Right kidney (tissue), 9 donors: ENCODE results near the gene CPNE7.

Experiments used
- DNase-seq: peaks from one replicate; pipeline ENCODE4 v3.0.0-alpha.2; 2016
- long read RNA-seq, 8 donors: transcript quantifications; one replicate each; lab custom pipeline, GENCODE V29; 2026

The CPNE7 gene
- long read RNA-seq, donor 1, partial matches to known transcripts: 0 of 1 reads
- long read RNA-seq, donor 1, other reads (novel, unspliced or antisense): 0 of 1 reads
- long read RNA-seq, donor 2: 0 reads
- long read RNA-seq, donor 3: 0 reads
- long read RNA-seq, donor 4: 0 reads
- long read RNA-seq, donor 5: 0 reads
- long read RNA-seq, donor 6: 0 reads
- long read RNA-seq, donor 7: 0 reads
- long read RNA-seq, donor 8, partial matches to known transcripts: 0 of 1 reads
- long read RNA-seq, donor 8, other reads (novel, unspliced or antisense): 0 of 1 reads

DNA sequence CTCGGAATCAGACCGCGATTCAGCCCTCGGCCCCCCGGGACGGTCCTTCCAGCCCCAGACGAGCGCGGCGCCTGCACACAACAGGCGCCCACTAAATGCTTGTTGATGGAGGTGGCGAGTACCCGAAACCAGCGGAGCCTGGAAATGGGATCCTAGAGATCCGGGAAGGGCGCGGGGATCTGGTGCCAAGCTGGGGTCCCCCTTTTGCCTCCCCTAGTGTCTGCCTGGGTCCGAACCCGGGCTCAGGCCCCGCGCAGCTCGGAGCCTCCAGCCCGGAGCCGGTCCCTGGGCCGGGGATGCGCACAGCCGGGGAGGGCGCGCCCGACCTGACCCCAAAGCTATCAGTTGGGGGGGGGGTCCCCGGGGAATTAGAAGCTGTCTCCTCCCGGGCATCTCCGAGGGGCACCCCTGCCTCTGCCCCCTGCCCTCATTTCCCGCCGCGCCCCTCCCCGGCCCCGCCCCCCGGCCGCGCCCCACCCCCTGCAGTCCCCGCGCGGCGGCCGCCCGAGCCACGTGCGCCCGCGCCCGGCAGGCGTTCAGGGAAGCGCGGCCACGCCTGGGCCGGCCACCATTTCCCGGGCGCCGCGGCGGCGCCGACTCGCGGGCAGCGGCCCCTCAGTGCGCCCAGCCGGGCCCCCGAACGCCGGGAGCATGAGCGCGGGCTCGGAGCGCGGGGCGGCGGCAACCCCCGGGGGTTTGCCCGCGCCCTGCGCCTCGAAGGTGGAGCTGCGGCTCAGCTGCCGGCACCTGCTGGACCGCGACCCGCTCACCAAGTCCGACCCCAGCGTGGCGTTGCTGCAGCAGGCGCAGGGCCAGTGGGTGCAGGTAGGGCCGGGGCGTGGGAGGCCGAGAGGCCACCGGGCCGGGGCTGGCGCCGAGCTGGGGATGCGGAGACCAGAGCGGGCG, at the start of gene CPNE7:
Gene CPNE7, plus strand, starts transcription at position 512 of the 906 bp plus-strand sequence. Its CDS starts 140 bp downstream, at position 652.
- DNase-seq: peak; percentile 51

DNA sequence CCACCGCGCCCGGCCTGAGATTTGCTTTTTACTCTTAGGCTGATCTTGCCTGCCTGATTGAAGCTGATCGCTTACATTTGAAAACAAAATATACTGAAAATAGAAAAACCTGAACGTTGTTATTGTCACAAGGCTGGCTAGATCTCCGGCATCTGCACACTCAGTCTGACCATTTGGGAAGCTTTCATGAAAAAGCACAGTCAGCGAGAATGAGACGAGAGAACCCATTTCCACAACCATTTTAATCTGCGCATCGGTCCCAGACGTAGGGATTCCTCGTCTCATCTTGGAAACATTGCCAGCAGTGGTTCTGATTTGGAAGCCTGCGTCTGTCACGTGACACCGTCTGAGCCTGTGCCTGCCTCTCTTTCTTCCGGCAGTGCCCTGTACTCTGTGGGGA, 46.5 kb upstream of the CPNE7 start:
- DNase-seq: no peak

GRCh38 chr16:89530401-89531381, 44.9 kb upstream of the CPNE7 start:
- no peak for DNase-seq

GRCh38 chr16:89531821-89532526, 43.6 kb upstream of the CPNE7 start:
- DNase-seq: no peak

GRCh38 chr16:89534252-89534756, 41.3 kb upstream of the CPNE7 start:
- no peak for DNase-seq

- DNase-seq: no peak
Observed at GRCh38 chr16:89536371-89536770, 39.2 kb upstream of the CPNE7 start.

- DNase-seq: no peak
Observed at GRCh38 chr16:89536886-89537548, 38.5 kb upstream of the CPNE7 start.

- no peak for DNase-seq
Observed at GRCh38 chr16:89537549-89537925, 38.0 kb upstream of the CPNE7 start.

DNA sequence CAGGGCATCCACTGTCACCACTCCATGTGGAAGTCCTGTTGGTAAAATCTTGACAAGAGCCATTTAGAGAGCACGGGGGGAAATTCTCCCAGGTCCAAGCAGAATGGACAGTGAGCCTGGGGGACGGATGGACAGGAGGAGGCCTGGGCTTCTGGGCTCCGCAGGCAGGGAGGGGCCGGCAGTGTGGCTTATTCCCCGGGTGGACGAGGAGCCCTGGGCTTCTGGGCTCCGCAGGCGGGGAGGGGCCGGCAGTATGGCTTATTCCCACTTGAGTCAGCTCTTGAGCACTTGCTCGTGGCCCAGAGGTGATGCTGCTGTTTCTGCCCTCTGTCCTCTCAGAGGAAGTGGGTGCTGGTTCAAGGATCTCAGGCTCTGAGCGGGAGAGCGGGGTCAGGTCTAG, 37.3 kb upstream of the CPNE7 start:
- DNase-seq: no peak

- no peak for DNase-seq
Observed at GRCh38 chr16:89540557-89540956, 35.0 kb upstream of the CPNE7 start.

DNA sequence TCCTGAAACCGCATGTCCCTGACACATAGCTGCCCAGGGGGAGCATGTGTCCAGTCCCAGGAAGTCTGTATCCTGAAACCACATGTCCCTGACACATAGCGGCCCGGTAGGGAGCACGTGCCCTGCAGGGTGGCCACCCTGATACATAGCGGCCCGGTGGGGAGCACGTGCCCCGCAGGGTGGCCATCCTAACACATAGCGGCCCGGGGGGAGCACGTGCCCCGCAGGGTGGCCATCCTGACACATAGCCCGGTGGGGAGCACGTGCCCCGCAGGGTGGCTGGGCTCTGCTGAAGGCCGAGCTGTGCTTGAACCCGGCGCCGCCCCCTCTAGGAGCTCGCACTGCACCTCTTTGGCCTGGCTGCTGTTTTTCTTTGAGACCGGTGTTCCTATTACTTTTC, 33.8 kb upstream of the CPNE7 start:
- no peak for DNase-seq

DNA sequence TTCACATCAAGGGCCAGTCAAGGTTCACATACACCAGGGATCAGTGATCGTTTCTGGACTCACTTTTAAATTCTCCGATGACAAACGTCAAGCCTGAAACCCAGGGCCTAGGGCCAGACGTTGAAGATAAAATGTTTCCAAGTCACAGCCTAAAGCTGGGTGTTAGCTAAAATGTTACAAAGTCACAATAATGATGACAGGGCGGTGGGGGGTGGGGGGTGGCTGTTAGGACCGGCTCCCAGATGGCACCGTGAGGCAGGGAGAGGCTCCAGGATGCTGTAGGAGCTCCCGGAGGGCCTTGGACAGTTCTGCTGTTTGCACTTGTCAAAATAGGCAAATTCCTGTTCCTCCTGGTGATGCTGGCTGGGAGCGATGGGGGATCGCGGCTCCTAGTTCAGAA, 31.4 kb upstream of the CPNE7 start:
- no peak for DNase-seq

GRCh38 chr16:89544713-89545043, 30.9 kb upstream of the CPNE7 start:
- DNase-seq: no peak

DNA sequence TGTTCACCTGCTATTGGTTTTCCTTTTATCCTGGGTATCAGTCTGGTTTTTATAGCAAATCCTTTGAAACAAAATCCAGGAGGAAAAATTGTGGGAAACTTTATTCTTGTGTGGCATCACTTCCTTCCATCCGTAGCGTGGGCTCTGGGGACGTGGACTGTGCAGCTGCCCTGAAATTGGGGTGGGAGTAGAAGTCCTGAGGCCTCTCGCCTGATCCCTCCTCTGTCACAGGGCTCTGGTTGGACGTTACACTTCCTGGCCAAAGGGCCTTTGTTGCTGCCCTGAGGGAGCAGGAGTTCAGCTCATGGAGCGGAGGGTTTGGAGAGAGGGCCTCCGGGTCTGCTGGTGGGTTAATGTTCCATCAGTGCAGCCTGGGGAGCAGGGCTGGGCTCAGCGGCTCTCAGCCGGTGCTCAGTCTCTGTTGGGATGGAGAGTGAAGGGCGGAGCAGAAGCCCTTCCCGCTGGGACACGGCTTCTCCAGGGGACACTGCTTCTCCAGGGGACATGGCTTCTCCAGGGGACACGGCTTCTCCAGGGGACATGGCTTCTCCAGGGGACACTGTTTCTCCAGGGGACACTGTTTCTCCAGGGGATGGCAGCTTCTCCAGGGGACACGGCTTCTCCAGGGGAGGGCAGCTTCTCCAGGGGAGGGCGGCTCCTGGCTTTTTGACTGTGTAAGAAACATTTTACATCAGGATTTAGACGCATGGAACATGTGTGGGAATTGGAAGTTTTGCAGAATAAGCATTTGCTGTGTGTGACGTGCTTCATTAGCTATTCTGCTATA, 30.3 kb upstream of the CPNE7 start:
- DNase-seq: no peak

DNA sequence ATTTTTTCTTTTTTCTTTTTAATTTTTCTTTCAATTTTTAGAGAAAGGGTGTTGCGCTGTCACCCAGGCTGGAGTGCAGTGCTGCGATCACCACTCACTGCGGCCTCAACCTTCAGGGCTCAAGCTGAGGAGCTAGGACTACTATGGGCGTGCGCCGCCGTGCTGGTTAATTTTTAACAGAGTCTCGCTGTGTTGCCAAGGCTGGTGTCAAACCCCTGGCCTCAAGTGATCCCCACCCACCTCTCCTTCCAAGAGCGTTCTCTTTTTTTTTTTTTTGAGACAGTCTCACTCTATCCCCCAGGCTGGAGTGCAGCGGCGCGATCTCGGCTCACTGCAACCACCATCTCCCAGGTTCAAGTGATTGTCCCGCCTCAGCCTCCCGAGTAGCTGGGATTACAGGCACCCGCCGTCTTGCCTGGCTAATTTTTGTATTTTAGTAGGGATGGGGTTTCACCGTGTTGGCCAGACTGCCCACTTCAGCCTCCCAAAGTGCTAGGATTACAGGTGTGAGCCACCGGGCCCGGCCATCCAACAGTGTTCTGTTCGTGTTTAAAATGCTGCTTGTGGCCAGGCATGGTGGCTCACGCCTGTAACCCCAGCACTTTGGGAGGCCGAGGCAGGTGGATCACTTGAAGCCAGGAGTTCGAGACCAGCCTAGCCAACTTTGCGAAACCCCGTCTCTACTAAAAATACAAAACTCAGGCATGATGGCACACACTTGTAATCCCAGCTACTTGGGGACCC, 29.6 kb upstream of the CPNE7 start:
- DNase-seq: no peak

GRCh38 chr16:89546781-89547180, 28.8 kb upstream of the CPNE7 start:
- no peak for DNase-seq

DNA sequence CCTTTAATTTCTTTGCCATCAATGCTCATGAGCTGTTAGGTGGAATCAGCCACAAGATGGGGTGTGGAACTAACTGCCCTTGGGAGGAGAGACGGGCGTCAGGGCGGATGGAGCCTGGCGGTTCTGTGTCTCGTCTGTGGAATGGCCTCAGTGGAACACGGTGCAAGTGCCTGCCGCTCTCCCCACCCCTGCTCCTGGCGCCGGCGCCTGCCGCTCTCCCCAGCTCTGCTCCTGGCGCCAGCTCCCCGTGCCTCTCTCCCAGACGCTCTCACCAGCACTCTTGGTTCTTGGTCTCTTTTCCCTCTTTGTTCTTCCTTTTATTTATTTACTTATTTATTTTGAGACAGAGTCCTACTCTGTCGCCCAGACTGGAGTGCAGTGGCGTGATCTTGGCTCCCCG, 28.3 kb upstream of the CPNE7 start:
- no peak for DNase-seq

- no peak for DNase-seq
Observed at GRCh38 chr16:89547860-89548259, 27.7 kb upstream of the CPNE7 start.

DNA sequence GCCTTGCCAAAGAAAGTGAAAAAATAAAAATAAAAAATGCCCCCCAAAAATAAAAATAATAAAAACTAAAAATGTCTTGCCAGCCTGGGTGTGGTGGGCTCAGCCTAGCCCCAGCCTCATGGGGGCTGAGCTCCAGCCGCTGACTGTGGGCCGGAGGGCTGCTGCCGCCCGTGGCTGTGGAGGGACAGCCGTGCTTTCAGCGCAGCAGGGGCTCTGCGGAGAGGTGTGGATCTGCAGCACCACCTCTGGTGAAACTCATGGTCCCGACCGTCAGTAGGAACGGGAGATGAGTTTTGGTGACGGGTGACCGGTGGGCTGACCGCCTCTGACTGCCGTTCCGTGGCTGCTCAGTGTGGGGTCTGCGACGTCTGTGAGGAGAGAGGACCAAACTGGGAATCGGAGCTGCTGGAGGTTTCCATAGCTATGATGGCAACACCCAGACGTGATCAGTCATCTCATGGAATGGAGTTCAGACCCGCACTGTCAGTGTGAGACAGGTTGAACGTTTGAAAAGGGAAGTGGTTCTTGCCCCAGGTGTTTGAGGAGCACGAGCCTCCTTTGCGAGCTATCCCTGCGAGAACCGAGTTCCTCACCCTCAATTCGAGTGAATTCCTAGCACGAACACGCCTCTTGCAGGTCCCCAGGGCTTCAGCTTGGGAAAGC, 27.1 kb upstream of the CPNE7 start:
- no peak for DNase-seq
